ENCODE data around the gene HDAC11. TPM values are rescaled to one million over a fixed set of nuclear protein-coding genes. Genes with fewer than 3 reads are reported as not detected.
"Not testable (repeated sequence)": the region's sequence is repeated elsewhere in the genome, so short reads cannot be mapped to it uniquely, and the experiment has no call there.

The HDAC11 gene
- total RNA-seq, 4 donors from 2014 or later = 19.8 to 44.0 (median 27.1) TPM

GRCh38 chr3:13521309-13521708, 41.2 kb downstream of the HDAC11 start:
- no peak overlapping the region for H3K27ac ChIP-seq
- TF ChIP-seq POLR2AphosphoS5 (IDR thresholded peaks at IDR 0.05) (no peak), POLR2A (IDR thresholded peaks at IDR 0.05) (no peak), CTCF (IDR thresholded peaks at IDR 0.05) (no peak), EP300 (IDR thresholded peaks at IDR 0.05; ENCODE audit: low read depth) (no peak)
- H3K9me3 ChIP-seq = no peaks in the 10 kb centered on the region
- H3K27me3 ChIP-seq = no peaks in the 10 kb centered on the region
- in situ Hi-C loops (cut with MboI; ENCODE audit: low pct_ligation_motif_present in 1 of 4, low pct_unique_long_range_greater_than_20kb in 1 of 4, low sequenced_read_pairs in 3 of 4) (no loop called here), intact Hi-C loops (cut with DNase I; ENCODE audit: low total_unique reads) (no loop called here)
- H3K4me1 ChIP-seq = no peaks in the 10 kb centered on the region
- H3K36me3 ChIP-seq = no peaks in the 10 kb centered on the region
- no peak overlapping the region for H3K4me3 ChIP-seq
- WGBS, 2 donors (ENCODE audit: low coverage in 1 of 2) = 42 to 59% methylated on average over 4 to 6 of the region's 6 CpGs
- DNase-seq = no peak

DNA sequence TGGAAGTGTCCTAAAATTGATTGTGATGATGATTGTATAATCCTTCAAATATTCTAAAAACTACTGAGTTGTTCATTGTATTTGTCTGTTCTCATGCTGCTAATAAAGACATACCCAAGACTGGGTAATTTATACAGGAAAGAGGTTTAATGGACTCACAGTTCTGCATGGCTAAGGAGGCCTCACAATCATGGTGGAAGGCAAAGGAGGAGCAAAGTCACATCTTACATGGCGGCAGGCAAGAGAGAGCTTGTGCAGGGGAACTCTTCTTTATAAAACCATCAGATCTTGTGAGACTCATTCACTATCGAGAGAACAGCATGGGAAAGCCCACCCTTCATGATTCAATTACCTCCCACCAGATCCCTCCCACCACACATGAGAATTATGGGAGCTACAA, 41.6 kb downstream of the HDAC11 start:
- in situ Hi-C loops (cut with MboI; ENCODE audit: low pct_ligation_motif_present in 1 of 4, low pct_unique_long_range_greater_than_20kb in 1 of 4, low sequenced_read_pairs in 3 of 4); H3K27me3 ChIP-seq; H3K27ac ChIP-seq; H3K4me3 ChIP-seq; H3K36me3 ChIP-seq; H3K9me3 ChIP-seq; H3K4me1 ChIP-seq; DNase-seq; intact Hi-C loops (cut with DNase I; ENCODE audit: low total_unique reads): not testable (repeated sequence)
- 89 to 100% methylated on average over 2 of the region's 2 CpGs for WGBS, 2 donors (ENCODE audit: low coverage in 1 of 2)

DNA sequence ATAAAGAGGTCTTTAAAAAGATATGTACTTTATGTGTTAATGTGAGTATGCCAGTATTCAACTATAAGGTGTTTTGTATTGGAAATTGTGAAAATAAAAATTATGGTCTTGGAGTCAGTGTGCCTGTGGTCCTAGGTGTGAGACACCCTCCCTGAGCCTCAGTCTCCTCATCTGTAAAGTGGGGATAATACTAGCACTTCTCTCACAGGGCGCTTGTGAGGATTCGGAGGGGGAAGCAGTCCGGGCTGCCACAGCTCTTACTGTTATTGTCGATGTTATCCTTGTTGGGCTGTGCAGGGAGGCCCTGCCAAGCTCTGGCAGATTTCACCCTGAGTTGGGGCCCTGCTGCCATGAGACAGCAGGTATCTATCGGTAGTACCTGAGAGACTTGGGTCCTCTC, 42.1 kb downstream of the HDAC11 start:
- intact Hi-C loops (cut with DNase I; ENCODE audit: low total_unique reads) (no loop called here), in situ Hi-C loops (cut with MboI; ENCODE audit: low pct_ligation_motif_present in 1 of 4, low pct_unique_long_range_greater_than_20kb in 1 of 4, low sequenced_read_pairs in 3 of 4) (no loop called here)
- H3K9me3 ChIP-seq = no peaks in the 10 kb centered on the region
- no peak overlapping the region for H3K27ac ChIP-seq
- no peaks in the 10 kb centered on the region for H3K36me3 ChIP-seq
- TF ChIP-seq POLR2AphosphoS5 (IDR thresholded peaks at IDR 0.05) = no peak
- no peak for TF ChIP-seq EP300 (IDR thresholded peaks at IDR 0.05; ENCODE audit: low read depth)
- TF ChIP-seq CTCF (IDR thresholded peaks at IDR 0.05) = no peak
- no peak for TF ChIP-seq POLR2A (IDR thresholded peaks at IDR 0.05)
- no peak overlapping the region for H3K4me3 ChIP-seq
- H3K4me1 ChIP-seq = no peaks in the 10 kb centered on the region
- DNase-seq = no peak
- 91 to 100% methylated on average over 2 to 5 of the region's 5 CpGs for WGBS, 2 donors (ENCODE audit: low coverage in 1 of 2)
- H3K27me3 ChIP-seq = no peaks in the 10 kb centered on the region

- TF ChIP-seq POLR2AphosphoS5 (IDR thresholded peaks at IDR 0.05) (no peak), CTCF (IDR thresholded peaks at IDR 0.05) (no peak)
- intact Hi-C loops (cut with DNase I; ENCODE audit: low total_unique reads) (no loop called here), in situ Hi-C loops (cut with MboI; ENCODE audit: low pct_ligation_motif_present in 1 of 4, low pct_unique_long_range_greater_than_20kb in 1 of 4, low sequenced_read_pairs in 3 of 4) (no loop called here)
- Histone ChIP-seq H3K4me3 (no peak overlapping the region), H3K27ac (no peak overlapping the region), H3K9me3 (no peaks in the 10 kb centered on the region), H3K4me1 (no peaks in the 10 kb centered on the region), H3K27me3 (no peaks in the 10 kb centered on the region), H3K36me3 (no peaks in the 10 kb centered on the region)
- DNase-seq = no peak
- WGBS, 2 donors (ENCODE audit: low coverage in 1 of 2) = 68 to 74% methylated on average over 6 to 10 of the region's 10 CpGs
Measured at GRCh38 chr3:13524979-13525669, 45.0 kb downstream of the HDAC11 start.
